Adrenal gland (tissue), 12 donors: Measurements from ENCODE around the gene FAM181B. TPM values are rescaled to one million over a fixed set of nuclear protein-coding genes. Genes with fewer than 3 reads are reported as not detected.

ENCODE experiments used
- DNase-seq, 7 donors: peaks; one replicate each; pipeline ENCODE4 v3.0.0-alpha.2; 2019 to 2020
- H3K27ac ChIP-seq, 5 donors: fragments of 200-600 bp; sonication (generic) in 4 of 5; 1 replicate in 3 of 5; 2 replicates in 2 of 5; pipeline versions ENCODE4 v1.5.1 to v1.8.0; 2016 to 2020; ENCODE audit warnings: mild to moderate bottlenecking in 1 of 5
- H3K27me3 ChIP-seq: fragments of 200-600 bp; 2 replicates; pipeline ENCODE4 v1.8.0; 2021
- H3K36me3 ChIP-seq, 2 donors: fragments of 200-600 bp; replicated peaks in 1 of 2; 1 replicate in 1 of 2; 2 replicates in 1 of 2; pipeline versions ENCODE4 v1.5.1 to v1.8.0; 2018 to 2022
- H3K4me1 ChIP-seq, 2 donors: fragments of 200-600 bp; replicated peaks in 1 of 2; 1 replicate in 1 of 2; 2 replicates in 1 of 2; pipeline versions ENCODE4 v1.5.1 to v1.8.0; 2018 to 2021
- H3K4me3 ChIP-seq, 4 donors: fragments of 200-600 bp; sonication (generic) in 3 of 4; one replicate each; pipeline ENCODE4 v1.5.1; 2016 to 2018
- H3K9me3 ChIP-seq, 3 donors: fragments of 200-600 bp; sonication (generic) in 1 of 3; replicated peaks in 1 of 3; 1 replicate in 2 of 3; 2 replicates in 1 of 3; pipeline versions ENCODE4 v1.5.1 to v1.8.0; 2016 to 2021
- CTCF ChIP-seq, 6 experiments: fragments of 450-650 bp in 4 of 6; fragments of 200-600 bp in 2 of 6; sonication (generic) in 1 of 6; IDR thresholded peaks; 1 replicate in 5 of 6; 2 replicates in 1 of 6; pipeline versions ENCODE4 v1.5.1 to v1.8.0; 2016 to 2021; ENCODE audit warnings: antibody characterized with exemption in 6 of 6, mild to moderate bottlenecking in 2 of 6, moderate library complexity in 1 of 6
- POLR2A ChIP-seq, 2 donors: fragments of 450-650 bp; IDR thresholded peaks; one replicate each; pipeline ENCODE4 v1.6.1; 2017; ENCODE audit warnings: antibody characterized with exemption in 2 of 2, mild to moderate bottlenecking in 2 of 2, moderate library complexity in 1 of 2
- WGBS, 4 donors: extraction: QIAGEN DNeasy Blood & Tissue Kit in 2 of 4; methylation state at CpG; one replicate each; pipeline versions ENCODE4 v1.1.5 to v1.1.7; 2013 to 2017; 5-methylcytosine and 5-hydroxymethylcytosine counted together
- intact Hi-C, 2 donors: fragments of 100-400 bp; cut with DNase I; formaldehyde crosslinking; loops; one replicate each; pipeline versions ENCODE4 v1.14.1 to v1.15.0; 2022 to 2023
- polyA plus RNA-seq, 3 donors: library from polyadenylated mRNA; stranded (reverse); fragments of 200-250 nt in 2 of 3; fragments of 350-450 nt in 1 of 3; fragmentation: Illumina TruSeq in 1 of 3; extraction: RNeasy Lipid Tissue Mini Kit (QIAGEN cat#74804) in 1 of 3; gene quantifications; one replicate each; pipeline ENCODE4 v1.2.3, GENCODE V29; 2013 to 2014
- total RNA-seq, 9 donors: library from RNA; depleted of rRNA in 4 of 9; stranded (reverse); fragments of >200 nt in 4 of 9; fragments of 120-200 nt in 1 of 9; fragmentation: NEBNext Ultra II Directional in 1 of 9; extraction: Animal tissue kit (Norgen Biotek cat#: 25700) in 1 of 9; gene quantifications; one replicate each; pipeline versions ENCODE4 v1.1.0 to v1.2.4, GENCODE V29; 2013 to 2023
- donor health status: healthy with polysubstance abuse.
- donor health status: Bipolar disorder and iron deficiency.
- donor health status: DM: yes; HTN: yes; CAD: no.
- donor health status: DM: no; HTN: no; CAD: no.
- donor health status: DM: no; HTN: no; CAD: no.
- donor health status: DM: yes; HTN: yes; CAD: no.

FAM181B gene
- total and polyA plus RNA-seq, 12 donors: 0.04 to 3.2 (median 0.99) TPM; not detected in 2

GRCh38 chr11:82720267-82721065, 13.2 kb downstream of the FAM181B start:
- intact Hi-C loops: no loop called here
- Histone ChIP-seq H3K27me3 (no peaks in the 10 kb centered on the region), H3K27ac (no peak overlapping the region), H3K4me3 (no peak overlapping the region), H3K4me1 (no peaks in the 10 kb centered on the region), H3K36me3 (no peaks in the 10 kb centered on the region), H3K9me3 (no peaks in the 10 kb centered on the region)
- WGBS, 4 donors: 72 to 82% (median 74%) methylated on average over 10 to 15 of the region's 15 CpGs
- peak in 3 of 7 donors; percentile 29 to 55 (median 34) for DNase-seq
- TF ChIP-seq POLR2A (IDR thresholded peaks at IDR 0.05) (no peak), CTCF (IDR thresholded peaks at IDR 0.05) (no peak)

GRCh38 chr11:82719361-82720105, 14.1 kb downstream of the FAM181B start:
- no peak for DNase-seq
- Histone ChIP-seq H3K27ac (no peak overlapping the region), H3K4me3 (no peak overlapping the region), H3K4me1 (no peaks in the 10 kb centered on the region), H3K36me3 (no peaks in the 10 kb centered on the region), H3K27me3 (no peaks in the 10 kb centered on the region), H3K9me3 (no peaks in the 10 kb centered on the region)
- WGBS, 4 donors: 73 to 83% (median 76%) methylated on average over 5 of the region's 5 CpGs
- intact Hi-C loops: loop anchor here in 1 of 2 donors (10.0 kb wide), 1 partner anchor 145 kb away; no protein-coding TSS in a partner anchor
- TF ChIP-seq POLR2A (IDR thresholded peaks at IDR 0.05): no peak
- no peak for TF ChIP-seq CTCF (IDR thresholded peaks at IDR 0.05)

GRCh38 chr11:82718821-82719220, 14.8 kb downstream of the FAM181B start:
- no peak for DNase-seq
- H3K4me1 ChIP-seq: no peaks in the 10 kb centered on the region
- no peak overlapping the region for H3K4me3 ChIP-seq
- no peaks in the 10 kb centered on the region for H3K9me3 ChIP-seq
- 27 to 41% (median 29%) methylated on average over 3 of the region's 3 CpGs for WGBS, 4 donors
- TF ChIP-seq POLR2A (IDR thresholded peaks at IDR 0.05): no peak
- TF ChIP-seq CTCF (IDR thresholded peaks at IDR 0.05): no peak
- intact Hi-C loops: loop anchor here in 1 of 2 donors (10.0 kb wide), 1 partner anchor 146 kb away; no protein-coding TSS in a partner anchor
- no peaks in the 10 kb centered on the region for H3K27me3 ChIP-seq
- no peak overlapping the region for H3K27ac ChIP-seq
- no peaks in the 10 kb centered on the region for H3K36me3 ChIP-seq

GRCh38 chr11:82718307-82718706, 15.4 kb downstream of the FAM181B start:
- H3K9me3 ChIP-seq: no peaks in the 10 kb centered on the region
- no peak overlapping the region for H3K27ac ChIP-seq
- H3K4me1 ChIP-seq: no peaks in the 10 kb centered on the region
- H3K27me3 ChIP-seq: no peaks in the 10 kb centered on the region
- TF ChIP-seq POLR2A (IDR thresholded peaks at IDR 0.05) (no peak), CTCF (IDR thresholded peaks at IDR 0.05) (peak; percentile 68 to 83 (median 74))
- WGBS, 4 donors: 24 to 31% (median 29%) methylated on average over 5 of the region's 5 CpGs
- no peaks in the 10 kb centered on the region for H3K36me3 ChIP-seq
- H3K4me3 ChIP-seq: no peak overlapping the region
- peak; percentile 26 to 71 (median 39) for DNase-seq
- intact Hi-C loops: loop anchor here in 1 of 2 donors (10.0 kb wide), 1 partner anchor 146 kb away; no protein-coding TSS in a partner anchor
